CD4-positive, alpha-beta T cell treated with Interferon gamma for 1 hour (primary cell): ENCODE results near the gene ANXA1.

Experiments
- DNase-seq: peaks from one replicate; pipeline ENCODE4 v3.0.0-alpha.2; 2020

Gene ANXA1

DNA sequence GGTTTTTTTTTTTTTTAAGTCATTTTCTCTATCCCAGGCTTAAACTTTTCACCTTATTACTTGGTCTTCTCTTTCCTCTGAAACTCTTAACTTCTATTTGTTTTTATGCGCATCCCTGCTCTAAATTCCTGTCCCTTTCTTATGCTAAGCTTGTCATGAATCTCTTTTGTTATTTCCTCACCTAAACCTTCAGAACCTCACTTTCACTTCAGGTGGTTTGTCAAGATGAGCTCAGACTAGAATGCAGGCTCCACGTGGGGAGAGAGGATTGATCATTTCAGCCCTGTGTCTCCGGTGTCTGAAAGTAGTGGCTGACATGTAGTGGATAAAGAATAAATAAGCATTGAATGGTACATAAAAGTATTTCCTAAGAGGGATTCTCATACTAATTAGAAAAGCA is 63.6 kb downstream of the ANXA1 start:
- DNase-seq: no peak

DNA sequence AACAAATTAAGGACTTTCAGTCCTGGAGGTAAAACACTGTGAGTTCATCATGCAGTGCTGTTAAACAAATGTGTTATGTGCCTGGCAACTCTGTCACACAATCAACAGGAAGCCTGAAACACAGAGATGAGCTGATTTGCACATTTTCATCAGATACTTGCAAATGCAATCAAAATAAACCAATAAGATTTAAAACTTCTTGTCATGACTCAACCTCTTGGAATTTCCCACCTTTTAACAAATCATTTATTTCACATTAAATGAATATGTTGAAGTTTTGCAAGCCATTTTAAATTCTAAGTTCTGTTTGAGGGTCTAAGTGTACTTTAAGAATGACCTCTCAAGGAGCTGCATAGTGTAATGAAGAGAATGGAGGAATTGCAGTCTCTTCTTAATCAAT is 64.4 kb downstream of the ANXA1 start:
- no peak for DNase-seq
